C1 segment of cervical spinal cord (tissue), 14 donors: ENCODE measurements around the gene ZNF281.
"Not testable (repeated sequence)": the region's sequence is repeated elsewhere in the genome, so short reads cannot be mapped to it uniquely, and the experiment has no call there.

Experiments used
- DNase-seq, 14 donors: peaks; one replicate each; lab custom pipeline; 2025; lab: John Stamatoyannopoulos, UW

The ZNF281 gene

DNA sequence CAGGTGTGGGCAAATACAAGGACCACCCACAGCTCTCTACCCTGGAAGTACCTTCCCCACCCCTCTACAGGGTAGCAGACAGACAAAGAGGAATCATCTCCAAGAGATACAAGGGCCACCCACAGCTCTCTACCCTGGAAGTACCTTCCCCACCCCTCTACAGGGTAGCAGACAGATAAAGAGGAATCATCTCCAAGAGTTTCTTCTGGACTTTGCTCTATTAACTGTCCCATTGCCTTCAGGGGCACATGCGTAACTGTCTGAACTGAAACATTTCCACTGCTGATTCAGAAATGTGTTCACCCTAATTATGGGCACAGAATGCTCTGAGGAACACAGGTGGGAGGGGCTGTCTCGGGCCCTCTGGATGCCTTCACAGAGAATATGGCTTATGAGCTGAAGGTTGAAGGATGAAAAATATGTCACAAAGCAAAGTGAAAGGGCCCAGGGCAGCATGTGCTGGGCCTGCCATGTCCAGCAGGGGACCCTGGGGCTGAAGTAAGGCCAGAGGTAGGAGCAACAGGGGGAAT lies 43.9 kb downstream of the ZNF281 start:
- DNase-seq, result no peak

DNA sequence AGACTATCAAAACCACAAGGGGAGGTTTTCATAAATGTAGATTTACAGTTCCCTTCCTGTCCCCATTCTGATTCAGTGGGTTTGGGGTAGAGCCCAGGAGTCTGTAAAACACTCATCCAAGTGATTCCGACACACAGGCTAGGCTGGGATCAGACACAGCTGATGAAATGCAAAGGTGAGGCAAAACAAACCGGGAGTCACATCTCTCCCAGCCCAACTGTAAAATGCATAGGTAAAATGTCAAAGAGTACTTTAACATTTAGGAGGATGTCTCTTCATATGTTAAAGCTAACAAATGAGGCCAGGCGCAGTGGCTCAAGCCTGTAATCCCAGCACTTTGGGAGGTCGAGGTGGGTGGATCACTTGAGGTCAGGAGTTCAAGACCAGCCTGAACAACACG lies 45.0 kb downstream of the ZNF281 start:
- no peak for DNase-seq

DNA sequence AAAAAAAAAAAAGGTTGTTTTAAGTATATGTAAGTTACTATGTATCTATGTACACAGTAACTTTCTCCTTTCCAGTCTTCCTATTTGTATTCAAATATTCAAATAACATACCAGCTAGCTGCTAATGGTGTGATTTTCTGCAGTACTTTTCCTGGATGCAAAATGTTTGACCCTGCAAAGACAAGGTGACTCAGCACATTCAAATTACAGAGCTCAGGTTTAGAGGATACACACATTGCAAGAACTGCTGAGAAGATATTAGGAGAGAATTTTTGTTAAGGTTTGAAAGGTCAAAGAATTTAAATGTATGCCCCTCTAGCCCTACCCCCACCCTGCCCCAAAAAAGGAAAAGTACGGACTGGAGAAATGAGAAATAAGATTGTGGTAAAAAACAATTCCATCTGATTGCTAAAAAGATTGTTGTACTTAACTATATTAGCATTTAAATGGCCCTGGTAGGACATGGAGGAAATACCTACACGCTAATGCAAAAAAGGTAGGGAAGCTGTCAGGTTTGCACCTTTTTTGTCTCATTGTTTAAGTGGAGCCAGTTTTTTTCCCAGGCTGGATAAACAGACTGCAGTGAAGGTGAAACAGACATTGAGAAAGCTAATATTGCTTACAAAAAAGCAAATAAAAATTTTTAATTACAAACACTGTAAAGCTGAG lies 45.6 kb downstream of the ZNF281 start:
- DNase-seq, result no peak

DNA sequence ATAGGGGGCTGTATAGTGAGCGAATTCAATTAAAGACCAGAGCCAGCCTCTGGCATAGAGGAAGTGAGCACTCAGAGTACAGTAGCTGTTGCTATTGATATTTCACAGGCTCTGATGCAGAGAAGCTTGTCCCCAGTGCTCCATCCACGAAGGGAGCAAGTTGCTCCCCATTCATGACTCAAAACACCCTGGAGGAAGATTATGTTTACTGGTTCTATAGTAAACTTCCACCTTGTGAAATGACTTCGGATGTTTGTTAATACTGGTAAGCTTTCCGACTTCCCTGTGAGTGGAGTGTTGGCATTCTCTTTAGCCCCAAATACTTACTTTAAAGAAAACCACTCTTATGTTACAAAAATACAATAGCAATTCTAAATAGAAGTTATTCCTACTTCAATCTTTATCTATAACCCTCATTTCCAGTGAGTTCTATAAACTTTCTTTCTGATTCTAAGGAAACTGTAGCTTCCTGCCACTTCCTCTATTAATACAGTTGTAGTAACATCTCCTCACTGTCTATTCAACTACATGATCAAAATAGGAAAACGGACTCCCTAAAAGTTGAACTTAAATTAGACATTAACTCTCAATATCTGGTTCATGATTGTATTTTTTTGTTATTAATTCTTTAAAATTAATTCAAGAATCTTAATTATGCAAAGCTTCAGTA lies 46.4 kb downstream of the ZNF281 start:
- no peak for DNase-seq

DNA sequence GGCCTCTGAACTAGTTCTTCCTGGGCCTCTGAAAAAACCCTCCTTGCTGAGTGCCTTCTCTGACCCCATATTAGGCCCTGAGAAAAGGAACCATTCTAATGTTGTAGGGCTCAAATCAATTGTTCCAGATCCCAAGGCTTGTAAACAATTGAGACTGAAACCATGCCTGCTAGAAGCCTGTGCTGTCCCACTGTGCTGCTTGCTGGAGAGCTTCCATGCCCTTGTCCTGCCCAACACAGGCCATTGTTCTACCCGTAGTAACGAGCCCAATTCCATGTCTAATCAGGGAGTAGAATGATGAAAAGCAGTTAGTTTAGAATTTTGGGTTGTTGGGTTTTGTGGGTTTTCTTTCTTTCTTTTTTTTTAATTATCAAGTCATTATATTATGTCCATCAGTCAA lies 47.4 kb downstream of the ZNF281 start:
- DNase-seq, result peak in 5 of 14 donors; percentile 4 to 41 (median 15)

DNA sequence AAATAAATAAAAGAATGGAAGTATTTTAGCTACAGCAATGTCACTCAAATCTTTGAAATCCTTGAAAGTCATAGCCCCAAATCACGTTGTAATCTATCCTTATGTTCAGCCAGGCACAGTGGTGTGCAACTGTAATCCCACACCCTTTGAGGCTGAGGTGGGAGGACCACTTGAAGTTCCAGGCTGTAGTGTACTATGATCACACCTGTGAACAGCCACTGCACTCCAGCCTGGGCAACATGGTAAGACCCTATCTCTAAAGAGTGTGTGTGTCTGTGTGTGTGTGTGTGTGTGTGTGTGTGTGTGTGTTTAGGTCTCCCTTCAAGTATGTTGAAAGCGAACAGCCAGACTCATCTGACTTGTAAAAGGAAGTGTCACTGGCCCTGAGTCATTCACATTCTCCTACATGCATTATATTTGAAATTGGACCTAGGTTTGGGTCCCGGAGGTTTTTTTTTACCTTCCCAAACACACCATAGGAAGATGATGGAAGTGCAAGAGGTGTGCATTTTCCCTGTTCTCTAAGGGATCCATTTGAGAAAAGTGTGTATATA lies 50.1 kb downstream of the ZNF281 start:
- no peak for DNase-seq

DNA sequence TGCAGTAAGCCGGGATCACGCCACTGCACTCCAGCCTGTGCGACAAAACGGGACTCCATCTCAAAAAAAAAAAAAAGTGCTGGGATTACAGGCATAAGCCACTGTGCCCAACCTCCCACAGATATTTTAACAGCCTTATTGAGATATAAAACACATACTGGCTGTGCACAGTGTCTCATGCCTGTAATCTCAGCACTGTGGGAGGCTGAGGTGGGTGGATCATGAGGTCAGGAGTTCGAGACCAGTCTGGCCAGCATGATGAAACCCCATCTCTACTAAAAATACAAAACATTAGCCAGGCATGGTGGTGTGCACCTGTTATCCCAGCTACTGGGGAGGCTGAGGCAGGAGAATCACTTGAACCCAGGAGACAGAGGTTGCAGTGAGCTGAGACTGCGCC lies 51.9 kb downstream of the ZNF281 start:
- not testable (repeated sequence) for DNase-seq

DNA sequence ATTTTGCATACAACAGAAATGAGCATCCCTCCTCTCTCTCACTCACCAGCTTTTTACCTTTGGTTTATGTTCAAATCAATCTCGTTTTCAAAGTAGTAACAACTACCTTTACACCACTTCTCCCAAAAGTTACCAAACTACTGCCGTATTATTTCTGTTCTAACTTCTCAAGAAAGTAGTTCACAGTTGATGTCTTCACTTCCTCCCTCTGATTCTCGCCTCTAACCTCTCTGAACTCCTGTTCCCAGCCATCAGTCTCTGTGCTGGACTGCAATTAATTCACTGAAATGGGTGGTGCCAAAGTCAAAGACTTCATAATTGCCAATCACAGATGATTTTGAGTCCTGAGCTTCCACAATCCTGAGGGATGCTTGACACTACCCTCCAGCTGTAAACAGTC lies 54.0 kb downstream of the ZNF281 start:
- no peak for DNase-seq
